Loucy (cell line): ENCODE measurements around the gene GTF2A1L.

Experiments used
- H2AFZ ChIP-seq: fragments of 200-600 bp; sonication (generic); 2 replicates; pipeline ENCODE4 v1.6.0; 2016; ENCODE audit warnings: antibody characterized with exemption, mild to moderate bottlenecking, low read length, moderate library complexity
- H3F3A ChIP-seq: fragments of 200-600 bp; 2 replicates; pipeline ENCODE4 v1.6.0; 2016; ENCODE audit warnings: antibody characterized with exemption, low read depth, mild to moderate bottlenecking
- H3K27me3 ChIP-seq: fragments of 200-600 bp; sonication (generic); 2 replicates; pipeline ENCODE4 v1.6.1; 2014; ENCODE audit warnings: low read length, mild to moderate bottlenecking; ENCODE audit not compliant: insufficient read depth, poor library complexity, severe bottlenecking
- H3K36me3 ChIP-seq: fragments of 200-600 bp; sonication (generic); 2 replicates; pipeline ENCODE4 v1.6.1; 2016; ENCODE audit warnings: low read length; ENCODE audit not compliant: insufficient read depth
- H3K4me1 ChIP-seq: fragments of 200-600 bp; sonication (generic); 2 replicates; pipeline ENCODE4 v1.5.1; 2014; ENCODE audit warnings: low read length, mild to moderate bottlenecking; ENCODE audit not compliant: insufficient read depth, poor library complexity, severe bottlenecking
- H3K4me2 ChIP-seq: fragments of 200-600 bp; sonication (generic); 2 replicates; pipeline ENCODE4 v1.6.0; 2014; ENCODE audit warnings: antibody characterized with exemption, low read length, low read depth, mild to moderate bottlenecking; ENCODE audit not compliant: poor library complexity, severe bottlenecking
- H3K4me3 ChIP-seq: fragments of 200-600 bp; sonication (generic); 2 replicates; pipeline ENCODE4 v1.5.1; 2014; ENCODE audit warnings: low read length, mild to moderate bottlenecking, mixed read lengths; ENCODE audit not compliant: poor library complexity, severe bottlenecking
- H3K79me2 ChIP-seq: fragments of 200-600 bp; sonication (generic); 2 replicates; pipeline ENCODE4 v1.6.1; 2014; ENCODE audit warnings: low read length; ENCODE audit not compliant: insufficient read depth
- H3K9ac ChIP-seq: fragments of 200-600 bp; sonication (generic); 2 replicates; pipeline ENCODE4 v1.6.0; 2014; ENCODE audit warnings: mild to moderate bottlenecking, low read depth, low read length, moderate library complexity; ENCODE audit not compliant: poor library complexity, severe bottlenecking
- H3K9me2 ChIP-seq: fragments of 200-600 bp; sonication (generic); replicated peaks from 2 replicates; pipeline ENCODE4 v1.6.1; 2016; ENCODE audit warnings: low read depth, low read length, mixed read lengths
- H3K9me3 ChIP-seq: fragments of 200-600 bp; sonication (generic); 2 replicates; pipeline ENCODE4 v1.6.1; 2014; ENCODE audit warnings: mild to moderate bottlenecking, antibody characterized with exemption, low read length, low read depth; ENCODE audit not compliant: insufficient read depth
- H4K20me1 ChIP-seq: fragments of 200-600 bp; sonication (generic); 2 replicates; pipeline ENCODE4 v1.6.0; 2014; ENCODE audit warnings: antibody characterized with exemption, low read length, mild to moderate bottlenecking; ENCODE audit not compliant: insufficient read depth, poor library complexity, severe bottlenecking
- EZH2phosphoT487 ChIP-seq: fragments of 200-600 bp; IDR thresholded peaks from 2 replicates; pipeline ENCODE4 v1.6.1; 2018; ENCODE audit warnings: antibody characterized with exemption, mild to moderate bottlenecking, moderate library complexity, borderline replicate concordance
- TF ChIP-seq, protein P1 (sequence below): fragments of 200-600 bp; sonication (generic); conservative IDR thresholded peaks from 2 replicates; pipeline ENCODE4 v1.5.1; 2014; ENCODE audit warnings: mild to moderate bottlenecking, antibody characterized with exemption, low read length

Gene GTF2A1L, protein sequence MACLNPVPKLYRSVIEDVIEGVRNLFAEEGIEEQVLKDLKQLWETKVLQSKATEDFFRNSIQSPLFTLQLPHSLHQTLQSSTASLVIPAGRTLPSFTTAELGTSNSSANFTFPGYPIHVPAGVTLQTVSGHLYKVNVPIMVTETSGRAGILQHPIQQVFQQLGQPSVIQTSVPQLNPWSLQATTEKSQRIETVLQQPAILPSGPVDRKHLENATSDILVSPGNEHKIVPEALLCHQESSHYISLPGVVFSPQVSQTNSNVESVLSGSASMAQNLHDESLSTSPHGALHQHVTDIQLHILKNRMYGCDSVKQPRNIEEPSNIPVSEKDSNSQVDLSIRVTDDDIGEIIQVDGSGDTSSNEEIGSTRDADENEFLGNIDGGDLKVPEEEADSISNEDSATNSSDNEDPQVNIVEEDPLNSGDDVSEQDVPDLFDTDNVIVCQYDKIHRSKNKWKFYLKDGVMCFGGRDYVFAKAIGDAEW

DNA sequence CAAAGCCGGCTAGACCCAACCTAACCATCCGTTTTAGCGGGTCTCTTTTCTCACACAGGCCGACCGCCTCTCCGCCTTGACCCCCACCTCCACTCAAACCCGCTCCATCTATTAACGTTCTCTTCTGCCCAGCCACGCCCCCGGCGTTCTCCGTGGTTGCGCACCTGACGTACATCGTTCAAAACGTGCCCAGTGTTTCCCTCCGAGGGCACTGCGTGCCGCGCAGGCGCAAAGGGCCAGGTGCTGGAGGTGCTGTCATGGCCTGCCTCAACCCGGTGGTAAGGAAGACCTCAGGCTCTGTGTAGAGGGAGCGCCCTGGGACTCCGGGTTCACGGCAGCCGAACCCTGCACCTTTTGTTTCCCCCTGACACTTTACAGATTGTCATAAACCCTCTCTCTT lies at the start of gene GTF2A1L:
Gene GTF2A1L, plus strand, starts transcription at position 239 of the 400 bp plus-strand sequence. Its CDS starts 19 bp downstream, at position 258.
- H3K36me3 ChIP-seq = no peaks in the 10 kb centered on the region
- H3K9me3 ChIP-seq = no peaks in the 10 kb centered on the region
- no peaks in the 10 kb centered on the region for H3K4me1 ChIP-seq
- H3K4me2 ChIP-seq = no peak within 1 kb of the TSS
- no peak within 1 kb of the TSS for H2AFZ ChIP-seq
- no peak within 1 kb of the TSS for H3K9ac ChIP-seq
- H3F3A ChIP-seq = no peaks in the 10 kb centered on the region
- H4K20me1 ChIP-seq = no peaks in the 10 kb centered on the region
- no peaks in the 10 kb centered on the region for H3K79me2 ChIP-seq
- no peaks in the 10 kb centered on the region for H3K9me2 ChIP-seq
- no peak for TF ChIP-seq EZH2phosphoT487
- TF ChIP-seq, protein P1, sequence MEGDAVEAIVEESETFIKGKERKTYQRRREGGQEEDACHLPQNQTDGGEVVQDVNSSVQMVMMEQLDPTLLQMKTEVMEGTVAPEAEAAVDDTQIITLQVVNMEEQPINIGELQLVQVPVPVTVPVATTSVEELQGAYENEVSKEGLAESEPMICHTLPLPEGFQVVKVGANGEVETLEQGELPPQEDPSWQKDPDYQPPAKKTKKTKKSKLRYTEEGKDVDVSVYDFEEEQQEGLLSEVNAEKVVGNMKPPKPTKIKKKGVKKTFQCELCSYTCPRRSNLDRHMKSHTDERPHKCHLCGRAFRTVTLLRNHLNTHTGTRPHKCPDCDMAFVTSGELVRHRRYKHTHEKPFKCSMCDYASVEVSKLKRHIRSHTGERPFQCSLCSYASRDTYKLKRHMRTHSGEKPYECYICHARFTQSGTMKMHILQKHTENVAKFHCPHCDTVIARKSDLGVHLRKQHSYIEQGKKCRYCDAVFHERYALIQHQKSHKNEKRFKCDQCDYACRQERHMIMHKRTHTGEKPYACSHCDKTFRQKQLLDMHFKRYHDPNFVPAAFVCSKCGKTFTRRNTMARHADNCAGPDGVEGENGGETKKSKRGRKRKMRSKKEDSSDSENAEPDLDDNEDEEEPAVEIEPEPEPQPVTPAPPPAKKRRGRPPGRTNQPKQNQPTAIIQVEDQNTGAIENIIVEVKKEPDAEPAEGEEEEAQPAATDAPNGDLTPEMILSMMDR = no peak
- H3K27me3 ChIP-seq = no peaks in the 10 kb centered on the region
- no peak within 1 kb of the TSS for H3K4me3 ChIP-seq

DNA sequence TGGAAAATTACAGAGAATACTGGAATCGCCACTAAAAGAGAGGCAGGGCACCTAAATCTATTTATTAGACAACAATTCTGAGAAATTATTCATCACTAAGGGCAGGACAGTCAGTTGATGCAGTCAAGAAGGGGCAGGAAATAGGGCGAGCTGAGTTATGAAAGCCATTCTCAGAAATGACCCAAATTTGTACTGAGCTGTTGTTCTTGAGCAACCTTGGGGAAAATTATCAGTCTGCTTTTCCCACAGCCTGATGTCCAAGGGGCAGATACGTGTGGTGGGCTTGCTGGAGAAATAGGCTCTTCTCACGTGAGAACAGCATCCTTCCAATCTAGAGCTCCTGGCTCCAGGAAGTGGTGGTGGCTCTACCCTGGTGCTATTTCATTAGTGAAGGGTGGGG lies 49.1 kb upstream of the GTF2A1L start:
- no peaks in the 10 kb centered on the region for H4K20me1 ChIP-seq
- no peaks in the 10 kb centered on the region for H3F3A ChIP-seq
- no peak for TF ChIP-seq EZH2phosphoT487
- TF ChIP-seq, protein P1 = no peak
- H3K27me3 ChIP-seq = no peaks in the 10 kb centered on the region
- no peaks in the 10 kb centered on the region for H3K9me3 ChIP-seq
- H3K36me3 ChIP-seq = no peaks in the 10 kb centered on the region
- H3K9ac ChIP-seq = no peak overlapping the region
- no peaks in the 10 kb centered on the region for H3K4me1 ChIP-seq
- no peaks in the 10 kb centered on the region for H3K79me2 ChIP-seq
- H3K9me2 ChIP-seq = no peaks in the 10 kb centered on the region
- H3K4me3 ChIP-seq = no peak overlapping the region
- no peak overlapping the region for H2AFZ ChIP-seq
- H3K4me2 ChIP-seq = no peak overlapping the region

DNA sequence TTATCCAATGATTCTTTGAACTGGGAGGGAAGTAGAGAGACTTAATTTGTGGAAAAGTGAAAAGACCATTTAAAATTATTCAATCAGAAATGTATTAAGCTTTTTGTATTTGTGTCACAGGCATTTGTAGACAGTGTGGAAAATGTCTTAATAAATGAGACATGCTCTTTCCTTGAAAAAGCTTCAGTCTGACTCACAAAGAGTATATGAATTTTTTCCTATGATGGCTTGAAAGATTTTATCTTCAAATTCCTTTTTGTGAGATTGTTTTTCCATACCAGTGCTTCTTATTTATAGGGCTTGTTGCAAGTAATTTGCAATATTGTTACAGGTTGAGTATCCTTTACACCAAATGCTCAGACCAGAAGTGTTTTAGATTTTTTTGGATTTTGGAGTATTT lies 48.2 kb upstream of the GTF2A1L start:
- H3K4me3 ChIP-seq = no peak overlapping the region
- no peak overlapping the region for H2AFZ ChIP-seq
- no peaks in the 10 kb centered on the region for H3K9me3 ChIP-seq
- no peak for TF ChIP-seq EZH2phosphoT487
- TF ChIP-seq, protein P1 = no peak
- H3F3A ChIP-seq = no peaks in the 10 kb centered on the region
- no peaks in the 10 kb centered on the region for H3K36me3 ChIP-seq
- no peaks in the 10 kb centered on the region for H3K27me3 ChIP-seq
- H3K4me2 ChIP-seq = no peak overlapping the region
- no peaks in the 10 kb centered on the region for H3K79me2 ChIP-seq
- no peaks in the 10 kb centered on the region for H3K4me1 ChIP-seq
- H3K9ac ChIP-seq = no peak overlapping the region
- H4K20me1 ChIP-seq = no peaks in the 10 kb centered on the region
- no peaks in the 10 kb centered on the region for H3K9me2 ChIP-seq
